ENCODE results near the gene PWWP2B.
A peak's percentile ranks its signal among the peaks of the same experiment; 100 is the strongest.
"Not testable (repeated sequence)": the region's sequence is repeated elsewhere in the genome, so short reads cannot be mapped to it uniquely, and the experiment has no call there.

Gene PWWP2B

DNA sequence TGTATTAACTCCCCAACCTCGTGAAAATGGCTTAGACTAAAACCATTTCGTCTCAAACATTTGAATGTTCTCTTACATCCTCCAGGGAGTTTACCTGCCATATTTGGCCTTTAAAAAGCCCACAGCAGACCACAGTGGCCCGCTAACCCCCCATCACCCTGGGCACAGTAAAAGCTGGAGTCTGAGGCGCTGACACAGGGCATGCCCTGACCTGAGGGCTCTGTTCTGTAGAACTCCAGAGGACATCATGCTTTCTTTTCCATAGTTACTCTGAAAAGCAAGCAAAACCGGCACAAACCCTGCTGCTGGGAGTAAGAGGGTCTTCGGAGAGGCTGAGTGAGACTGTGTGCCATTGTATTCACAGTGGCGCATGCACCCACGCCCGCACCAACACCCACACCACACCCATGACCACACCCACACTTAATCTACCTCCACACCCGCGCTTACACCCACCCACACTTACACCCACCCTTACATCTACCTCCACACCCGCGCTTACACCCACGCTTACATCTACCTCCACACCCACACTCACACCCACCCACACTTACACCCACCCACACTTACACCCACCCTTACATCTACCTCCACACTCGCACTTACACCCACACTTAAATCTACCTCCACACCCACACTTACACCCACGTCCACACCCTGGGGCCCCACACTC is 32.9 kb upstream of the PWWP2B start:
- DNase-seq (ENCODE audit: low read depth in 2 of 2), result peak in 1 of 2 experiments; percentile 11

DNA sequence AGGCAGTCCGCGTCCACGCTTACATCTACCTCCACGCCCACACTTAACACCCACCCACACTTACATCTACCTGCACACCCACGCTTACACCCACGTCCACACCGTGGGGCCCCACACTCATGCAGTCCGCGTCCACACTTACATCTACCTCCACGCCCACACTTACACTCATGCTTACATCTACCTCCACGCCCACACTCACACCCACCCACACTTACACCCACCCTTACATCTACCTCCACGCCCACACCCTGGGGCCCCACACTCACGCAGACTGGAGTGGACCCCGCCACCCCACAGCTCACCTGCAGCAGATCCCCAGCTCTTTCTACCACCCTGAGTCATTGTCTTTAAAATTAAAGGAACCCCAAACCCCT is 32.4 kb upstream of the PWWP2B start:
- peak in 1 of 2 experiments; percentile 88 for DNase-seq (ENCODE audit: low read depth in 2 of 2)

DNA sequence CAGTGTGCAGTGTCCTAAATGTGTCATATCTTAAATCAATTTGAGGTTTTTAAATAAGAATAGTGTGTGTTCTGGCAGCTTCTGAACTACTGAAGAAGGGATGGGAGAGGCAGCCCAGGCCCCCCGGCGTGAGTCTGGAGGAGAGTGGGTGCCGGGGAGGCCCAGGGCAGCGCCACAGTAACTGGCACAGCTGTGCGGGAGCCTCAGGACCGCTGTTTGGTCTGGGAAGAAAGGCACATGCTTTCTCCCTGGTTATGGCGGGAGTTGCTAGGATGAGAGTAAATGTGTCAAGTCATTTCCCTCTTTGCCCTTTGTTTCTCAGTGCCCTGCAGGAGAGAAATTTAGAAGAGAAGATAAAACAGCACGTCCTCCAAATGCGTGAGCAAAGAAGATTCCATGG is 31.9 kb upstream of the PWWP2B start:
- no peak for DNase-seq (ENCODE audit: low read depth in 2 of 2)

DNA sequence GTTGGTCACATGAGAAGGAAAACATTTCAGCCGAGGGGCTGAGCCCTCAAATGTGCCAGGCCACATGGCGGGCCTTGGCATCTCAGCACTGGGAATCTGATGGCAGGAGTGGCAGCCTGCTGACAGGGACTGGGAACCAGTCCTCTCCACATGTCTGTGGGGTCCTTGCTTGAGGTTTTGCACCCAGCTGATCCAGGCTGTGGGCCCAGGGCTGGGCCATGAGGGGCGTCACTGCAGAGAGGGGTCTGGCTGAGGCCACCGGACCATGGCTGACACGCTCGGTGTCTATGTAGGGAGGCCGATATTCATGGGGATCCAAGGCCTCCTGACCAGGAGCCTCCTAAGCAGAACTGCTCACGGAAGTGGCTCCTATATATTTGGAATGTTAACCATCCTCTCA is 31.0 kb upstream of the PWWP2B start:
- DNase-seq (ENCODE audit: low read depth in 2 of 2), result no peak

DNA sequence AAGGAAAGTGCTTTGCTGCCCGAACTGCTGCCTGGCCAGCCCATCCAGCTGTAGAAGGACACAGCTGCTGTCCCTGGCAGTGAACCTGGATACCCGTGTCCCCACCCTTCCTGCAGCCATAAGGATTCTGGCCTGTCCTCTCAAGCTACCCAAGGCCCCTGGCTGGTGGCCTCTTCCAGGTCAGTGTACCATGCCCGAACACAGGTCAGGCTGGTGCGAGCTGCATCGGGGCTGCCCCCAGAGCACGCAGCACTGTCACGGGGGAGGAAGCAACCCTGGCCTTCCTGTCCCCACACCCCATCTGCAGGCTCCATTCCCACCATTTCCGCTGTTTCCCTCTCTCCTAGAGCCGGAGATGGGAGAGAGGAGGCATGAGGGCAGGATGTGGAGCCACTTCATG is 30.5 kb upstream of the PWWP2B start:
- no peak for DNase-seq (ENCODE audit: low read depth in 2 of 2)

DNA sequence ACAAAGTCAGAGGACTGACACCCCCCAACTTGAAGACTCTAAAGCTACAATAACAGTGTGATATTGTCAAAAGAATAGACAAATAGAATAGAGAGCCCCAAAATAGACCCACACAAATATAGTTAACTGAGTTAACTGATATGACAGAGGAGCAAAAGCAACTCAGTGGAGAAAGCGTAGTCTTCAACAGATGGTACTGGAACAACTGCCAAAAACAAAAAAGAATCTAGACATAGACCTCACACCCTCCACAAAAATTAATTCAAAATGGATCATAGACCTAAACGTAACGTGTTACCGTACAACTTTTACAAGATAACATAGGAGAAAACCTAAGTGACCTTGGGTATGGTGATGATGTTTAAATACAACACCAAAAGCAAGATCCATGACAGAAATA is 28.6 kb upstream of the PWWP2B start:
- DNase-seq (ENCODE audit: low read depth in 2 of 2), result no peak

DNA sequence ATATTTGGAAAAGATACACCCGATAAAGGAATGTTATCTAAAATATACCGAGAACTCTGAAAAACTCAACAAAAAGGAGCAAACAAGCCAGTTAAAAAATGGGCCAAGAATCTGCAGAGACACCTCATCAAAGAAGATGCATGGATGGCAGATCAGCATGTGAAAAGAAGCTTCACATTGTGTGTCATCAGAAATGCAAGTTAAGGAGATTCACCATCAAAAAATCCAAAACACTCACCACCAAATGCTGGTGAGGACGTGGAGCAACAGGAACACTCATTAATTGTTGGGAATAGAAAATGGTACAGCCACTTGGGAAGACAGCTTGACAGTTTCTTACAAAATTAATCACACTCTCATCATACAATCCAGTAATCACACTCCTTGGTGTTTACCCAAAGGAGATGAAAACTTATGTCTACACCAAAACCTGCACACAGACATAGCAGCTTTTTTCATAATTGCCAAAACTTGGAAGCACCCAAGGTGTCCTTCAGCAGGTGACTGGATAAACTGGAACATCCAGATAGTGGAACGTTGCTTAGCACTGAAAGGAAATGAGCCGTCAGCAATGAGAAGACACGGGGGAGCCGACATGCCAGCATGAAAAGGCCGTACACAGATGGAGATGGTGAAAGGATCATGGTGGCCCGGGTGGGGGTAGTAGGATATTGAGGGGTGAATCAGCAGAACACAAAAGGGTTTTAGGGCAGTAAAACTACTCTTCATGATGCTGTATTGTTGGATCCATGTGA is 27.9 kb upstream of the PWWP2B start:
- no peak for DNase-seq (ENCODE audit: low read depth in 2 of 2)

DNA sequence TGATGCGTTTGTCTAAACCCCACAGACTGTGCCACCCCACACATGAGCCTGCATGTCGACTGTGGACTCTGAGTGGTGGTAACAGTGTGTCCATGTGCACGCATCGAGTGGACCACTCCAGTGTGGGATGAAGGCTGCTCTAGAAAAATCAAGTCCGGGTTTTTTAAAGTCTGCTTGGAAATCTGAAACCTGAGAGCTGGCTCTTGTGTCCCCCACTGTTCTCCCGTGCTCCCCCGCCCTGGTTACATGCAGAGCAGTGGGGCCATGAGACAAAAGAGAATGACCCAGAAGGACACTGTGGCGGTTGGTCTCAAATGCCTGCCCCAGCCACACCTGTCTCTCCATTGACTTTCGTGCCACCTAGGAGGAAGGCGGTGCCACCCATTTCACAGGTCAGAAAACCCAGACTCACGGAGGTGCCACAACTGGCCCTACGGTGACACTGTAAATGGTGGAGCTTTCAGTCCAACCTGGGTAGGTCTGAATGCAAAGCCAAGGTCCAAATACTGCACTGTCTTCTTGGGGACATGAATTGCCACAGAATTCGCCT is 27.3 kb upstream of the PWWP2B start:
- DNase-seq (ENCODE audit: low read depth in 2 of 2), result no peak

DNA sequence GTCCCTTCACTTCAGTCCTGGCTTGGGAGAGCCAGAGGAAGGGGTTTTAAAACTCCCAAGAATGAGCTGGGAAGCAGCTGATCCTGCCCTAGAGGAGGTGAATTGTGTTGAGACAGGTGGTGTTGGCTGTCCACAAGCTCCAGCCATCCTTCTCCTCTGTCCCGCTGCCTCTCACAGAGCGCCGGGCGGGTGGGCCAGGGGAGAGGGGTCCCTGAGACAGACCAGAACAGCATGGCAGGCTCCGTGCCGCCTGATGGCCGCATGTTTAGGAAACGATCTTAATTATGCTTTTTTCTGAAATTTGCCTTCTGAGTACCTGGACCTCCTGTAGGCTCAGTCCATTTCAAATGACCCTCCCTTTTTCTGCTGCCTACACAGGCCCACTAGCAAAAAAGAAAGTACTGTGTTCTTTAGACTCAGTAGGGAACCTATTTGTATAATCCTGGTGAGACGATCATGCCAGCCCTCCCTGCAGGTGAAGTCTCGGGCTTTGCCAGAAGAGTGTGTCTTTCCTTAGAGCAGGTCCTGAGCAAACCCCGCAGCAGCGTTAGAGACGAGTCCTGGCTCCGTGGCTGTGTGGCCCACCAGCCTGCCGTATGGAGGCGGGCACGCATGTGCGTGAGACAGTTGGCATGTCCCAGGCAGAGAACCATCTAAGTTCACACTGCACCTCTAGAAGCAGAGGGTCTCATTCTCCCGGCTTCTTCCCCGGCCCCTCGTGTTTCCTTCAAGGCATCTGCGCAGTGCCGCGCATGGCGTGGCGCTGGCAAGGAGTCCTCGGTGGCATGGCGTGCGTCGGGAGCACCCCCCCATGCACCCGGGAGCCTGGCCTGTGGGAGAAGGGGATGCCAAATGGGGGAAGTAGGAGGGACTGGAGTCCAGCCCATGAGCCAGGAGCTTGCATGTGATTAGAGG is 26.3 kb upstream of the PWWP2B start:
- DNase-seq (ENCODE audit: low read depth in 2 of 2), result no peak

DNA sequence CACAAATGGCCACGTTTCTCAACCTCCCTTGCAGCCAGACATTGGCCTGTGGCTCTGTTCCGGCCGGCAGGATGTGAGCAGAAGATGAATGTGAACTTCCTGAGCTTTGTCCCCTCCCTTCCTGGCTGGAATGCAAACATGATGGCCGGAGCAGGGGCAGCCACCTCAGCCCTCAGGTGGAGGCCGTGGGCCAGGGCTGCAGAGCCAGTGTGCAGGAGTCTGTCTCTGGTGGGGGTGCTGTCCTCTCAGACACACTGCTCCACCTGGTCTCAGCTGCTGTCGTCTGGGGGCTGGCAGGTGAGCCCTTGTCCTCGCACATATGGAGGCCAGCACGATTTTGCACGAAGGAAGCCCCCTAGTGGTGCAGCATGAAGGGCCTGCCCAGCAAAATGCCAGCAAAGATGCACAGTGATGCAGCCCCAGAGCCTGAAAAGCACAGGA is 25.3 kb upstream of the PWWP2B start:
- no peak for DNase-seq (ENCODE audit: low read depth in 2 of 2)

DNA sequence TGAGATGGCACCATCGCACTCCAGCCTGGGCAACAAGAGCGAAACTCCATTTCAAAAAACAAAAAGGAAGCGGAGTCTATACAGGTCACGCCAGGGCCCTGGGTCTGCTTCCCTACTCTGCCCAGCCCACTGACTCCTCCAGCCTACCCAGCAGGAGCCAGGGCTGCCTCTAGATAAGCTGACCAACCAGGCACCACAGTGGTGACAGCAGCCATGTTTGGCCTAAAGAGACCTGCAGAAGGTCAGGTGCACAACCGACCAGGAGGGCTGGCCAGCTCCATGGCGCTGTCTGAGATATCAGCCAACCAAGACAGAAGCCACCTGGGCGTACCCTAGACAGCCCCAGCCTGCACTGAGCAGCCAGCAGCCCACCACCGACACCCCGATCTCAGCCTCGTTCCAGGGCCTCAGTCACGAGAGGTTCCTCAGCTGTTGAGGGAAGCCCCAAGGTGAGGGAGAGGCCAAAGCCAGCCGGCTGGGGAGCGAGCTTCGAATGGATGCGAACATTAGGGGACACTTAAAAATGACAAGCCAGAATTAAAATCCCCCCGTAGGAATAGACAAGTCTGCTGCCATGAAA is 24.4 kb upstream of the PWWP2B start:
- DNase-seq (ENCODE audit: low read depth in 2 of 2), result no peak

DNA sequence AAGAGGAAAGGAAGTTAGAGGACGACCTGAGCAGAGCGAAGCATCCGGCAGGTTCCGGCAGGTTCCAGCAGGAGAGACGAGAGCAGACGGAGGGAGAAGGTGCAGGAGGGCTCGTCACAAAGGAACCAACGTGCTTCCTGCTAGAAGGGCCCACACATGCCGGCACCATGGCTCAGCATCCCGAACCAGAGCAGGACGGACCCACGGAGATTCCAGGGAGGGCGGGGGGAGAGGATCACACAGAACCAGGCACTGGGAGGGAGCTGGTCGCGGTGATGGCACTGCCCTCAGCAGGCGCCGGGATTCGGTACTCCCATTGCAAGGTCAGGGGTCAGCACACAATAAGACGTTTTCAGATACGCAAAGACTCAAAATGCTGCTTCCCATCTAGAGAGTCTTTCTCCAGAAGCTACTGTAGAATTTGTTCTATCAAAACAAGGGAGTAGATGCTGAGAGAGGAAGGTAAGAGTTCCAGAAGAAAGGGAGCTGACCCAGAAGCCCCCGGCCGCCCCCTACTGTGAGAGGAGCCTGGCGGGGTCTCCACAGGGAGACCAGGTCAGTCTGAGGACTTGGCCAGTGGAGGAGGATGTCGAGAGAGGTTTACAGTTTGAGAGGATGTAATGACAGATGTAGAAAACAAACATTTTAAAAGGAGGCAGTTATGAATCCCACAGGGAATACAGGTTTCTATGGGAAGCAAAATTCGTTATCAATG is 23.6 kb upstream of the PWWP2B start:
- no peak for DNase-seq (ENCODE audit: low read depth in 2 of 2)

DNA sequence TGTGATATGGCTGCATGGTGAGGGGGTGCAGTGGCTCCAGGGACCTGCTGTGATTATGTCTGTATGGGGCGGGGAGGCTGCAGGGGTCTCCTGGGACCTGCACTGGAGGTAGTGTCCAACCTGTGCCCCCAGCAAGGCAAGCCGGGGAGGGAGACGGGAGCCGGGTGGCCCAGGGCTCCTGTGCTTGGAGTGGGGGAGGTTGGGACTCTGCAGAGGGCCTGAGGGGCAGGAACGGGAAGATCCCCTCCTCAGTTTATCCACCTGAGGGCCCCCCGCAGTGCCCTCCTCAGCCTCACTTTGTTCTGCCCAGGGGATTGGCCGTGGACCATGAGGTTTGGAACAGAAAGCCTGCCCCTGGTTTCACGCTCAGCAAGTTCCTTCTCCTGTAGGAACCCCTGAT is 22.8 kb upstream of the PWWP2B start:
- no peak for DNase-seq (ENCODE audit: low read depth in 2 of 2)

DNA sequence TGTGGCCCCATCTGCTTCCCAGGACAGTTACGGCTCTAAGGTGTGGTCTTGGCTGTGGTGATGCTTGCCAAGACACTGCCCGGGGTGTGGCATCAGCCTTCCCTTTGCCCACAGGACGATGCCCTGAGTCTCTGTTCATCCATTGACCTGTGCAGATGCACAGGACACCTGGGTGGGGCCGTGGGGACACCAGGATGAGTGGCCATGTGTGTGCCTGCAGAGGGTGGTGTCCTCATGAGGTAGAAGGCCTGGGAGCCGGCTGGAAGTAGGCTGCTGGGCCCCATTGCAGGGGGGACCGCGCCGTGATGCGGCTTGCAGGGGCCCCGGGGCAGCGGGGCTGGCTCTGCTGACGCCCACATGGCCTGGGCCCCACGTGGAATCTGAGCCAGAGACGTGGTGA is 22.4 kb upstream of the PWWP2B start:
- DNase-seq (ENCODE audit: low read depth in 2 of 2), result no peak

DNA sequence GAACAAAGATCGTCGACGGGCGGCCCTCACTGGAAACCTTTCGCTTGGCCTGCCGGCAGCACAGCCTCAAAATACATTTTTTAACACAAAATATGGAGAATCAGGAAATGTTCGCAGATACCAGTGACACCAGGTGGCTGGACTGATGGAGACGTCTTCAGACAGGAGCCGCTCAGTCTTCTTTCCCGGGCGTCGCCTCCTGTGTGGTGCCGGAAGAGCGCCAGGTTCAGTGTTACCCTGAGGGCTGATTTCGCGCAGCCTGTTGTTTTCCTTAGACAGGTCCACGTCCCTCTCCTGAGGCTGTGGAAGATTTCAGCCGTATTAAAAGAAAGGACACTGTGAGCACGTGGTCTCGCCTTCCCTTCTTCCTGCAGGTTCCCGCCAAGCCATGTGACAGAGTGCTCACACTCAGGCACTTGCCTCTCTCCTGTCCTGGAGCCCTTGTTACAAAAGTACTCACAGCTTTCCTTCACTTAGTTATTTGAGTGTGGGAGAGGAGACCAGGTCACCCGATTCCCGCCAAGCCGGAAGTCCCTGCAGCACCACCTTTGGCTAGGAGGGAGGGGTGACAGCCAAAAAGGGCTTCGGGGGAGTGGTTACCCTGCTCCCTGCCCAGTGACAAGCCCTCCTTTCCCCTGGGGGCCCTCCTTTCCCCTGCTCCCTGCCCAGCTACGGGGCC is 21.7 kb upstream of the PWWP2B start:
- DNase-seq (ENCODE audit: low read depth in 2 of 2), result no peak

DNA sequence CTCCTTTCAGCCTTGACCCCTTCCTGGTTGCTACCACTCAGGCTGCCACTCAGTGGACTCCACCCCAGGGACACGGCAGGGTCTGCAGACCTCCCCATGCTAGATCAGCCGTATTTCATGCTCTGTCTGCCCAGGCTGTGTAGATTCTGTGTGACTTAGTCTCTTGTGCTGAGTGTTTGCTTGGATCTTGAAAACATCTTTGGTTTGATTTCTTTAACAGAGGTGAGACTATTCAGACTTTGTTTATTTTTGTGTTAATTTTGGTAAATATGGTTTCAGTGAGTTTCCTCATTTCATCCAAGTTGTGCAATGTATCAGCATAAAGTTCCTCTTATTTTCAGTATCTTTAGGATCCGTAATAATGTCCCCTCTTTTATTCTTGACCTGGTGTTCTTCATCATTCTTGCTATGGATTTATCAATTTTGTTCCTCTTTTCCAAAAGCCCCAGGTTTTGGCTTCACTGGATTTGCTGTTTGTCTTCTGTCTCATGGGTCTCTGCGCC is 21.2 kb upstream of the PWWP2B start:
- no peak for DNase-seq (ENCODE audit: low read depth in 2 of 2)

DNA sequence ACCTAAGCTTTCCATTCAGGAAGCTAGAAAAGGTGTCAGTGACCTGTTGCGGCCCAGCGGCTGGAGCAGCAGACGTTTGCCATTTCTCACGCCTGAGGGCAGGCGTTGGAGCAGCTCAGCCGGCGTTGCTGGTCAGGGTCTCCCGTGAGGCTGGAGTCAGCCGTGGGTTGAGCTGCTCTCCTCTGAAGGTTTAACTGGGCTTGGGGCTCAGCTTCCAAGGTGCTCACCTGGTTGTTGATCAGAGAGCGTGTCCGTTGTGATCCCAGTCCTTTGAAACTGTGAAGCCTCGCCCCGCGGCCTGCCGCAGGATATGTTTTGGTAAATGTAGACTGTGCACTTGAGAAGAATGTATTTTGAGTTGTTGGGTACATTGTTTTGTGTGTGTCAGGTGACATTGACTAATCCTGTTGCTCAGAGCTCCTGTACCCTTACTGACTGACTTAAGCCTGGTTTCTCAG is 20.6 kb upstream of the PWWP2B start:
- no peak for DNase-seq (ENCODE audit: low read depth in 2 of 2)

DNA sequence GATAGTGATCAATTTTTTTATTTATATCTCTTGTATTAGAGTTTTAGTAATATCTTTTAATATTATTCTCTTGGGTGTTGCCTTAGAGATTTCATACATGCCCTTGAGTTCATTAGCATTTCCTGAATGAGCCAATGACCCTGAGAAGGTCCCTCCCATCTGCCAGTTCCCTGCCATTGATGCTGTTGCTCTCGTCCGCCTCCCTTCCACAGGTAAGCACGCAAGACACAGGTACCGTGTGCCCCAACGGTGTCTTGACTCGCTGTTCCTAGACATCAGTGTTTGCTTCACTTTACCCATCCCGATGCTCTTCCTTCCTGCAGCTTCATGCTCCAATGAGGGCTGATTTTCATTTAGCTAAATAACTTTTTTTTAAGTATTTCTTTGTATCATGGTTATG is 19.7 kb upstream of the PWWP2B start:
- DNase-seq (ENCODE audit: low read depth in 2 of 2), result no peak

DNA sequence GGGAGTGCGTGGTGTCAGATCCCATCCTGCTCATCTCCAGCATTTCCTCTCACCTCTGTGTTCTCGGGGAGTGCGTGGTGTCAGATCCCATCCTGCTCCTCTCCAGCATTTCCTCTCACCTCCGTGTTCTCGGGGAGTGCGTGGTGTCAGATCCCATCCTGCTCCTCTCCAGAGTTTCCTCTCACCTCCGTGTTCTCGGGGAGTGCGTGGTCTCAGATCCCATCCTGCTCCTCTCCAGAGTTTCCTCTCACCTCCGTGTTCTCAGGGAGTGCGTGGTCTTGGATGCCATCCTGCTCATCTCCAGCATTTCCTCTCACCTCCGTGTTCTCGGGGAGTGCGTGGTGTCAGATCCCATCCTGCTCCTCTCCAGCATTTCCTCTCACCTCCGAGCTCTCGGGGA is 18.0 kb upstream of the PWWP2B start:
- DNase-seq (ENCODE audit: low read depth in 2 of 2), result not testable (repeated sequence)

DNA sequence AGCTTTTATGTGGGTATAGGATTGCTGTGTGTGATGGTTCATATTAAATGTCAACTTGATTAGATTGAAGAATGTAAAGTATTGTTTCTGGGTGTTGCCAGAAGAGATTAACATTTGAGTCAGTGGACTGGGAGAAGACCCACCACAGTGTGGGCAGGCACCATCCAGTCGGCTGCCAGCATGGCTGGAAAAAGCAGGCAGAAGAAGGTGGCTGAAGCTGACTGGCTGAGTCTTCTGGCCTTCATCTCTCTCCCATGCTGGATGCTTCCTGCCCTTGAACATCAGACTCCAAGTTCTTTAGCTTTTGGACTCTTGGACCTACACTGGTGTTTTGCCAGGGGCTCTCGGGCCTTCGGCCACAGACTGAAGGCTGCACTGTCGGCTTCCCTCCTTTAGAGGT is 16.0 kb upstream of the PWWP2B start:
- not testable (repeated sequence) for DNase-seq (ENCODE audit: low read depth in 2 of 2)
